HG03060 (cell line): ENCODE results near the gene ASB15.

Experiments used
- ATAC-seq: cut with Tn5 transposase; IDR thresholded peaks from one replicate; pipeline ENCODE4 v1.9.1; 2021; ENCODE audit warnings: low read depth, moderate number of reproducible peaks; ENCODE audit not compliant: unreplicated experiment

The ASB15 gene

GRCh38 chr7:123661765-123662164 lies 60.1 kb downstream of the ASB15 start:
- no peak for ATAC-seq

GRCh38 chr7:123662293-123662692 lies 60.7 kb downstream of the ASB15 start:
- ATAC-seq: no peak

GRCh38 chr7:123662755-123663154 lies 61.1 kb downstream of the ASB15 start:
- ATAC-seq: no peak

- no peak for ATAC-seq
These were observed 61.6 kb downstream of the ASB15 start for GRCh38 chr7:123663200-123663599.

- ATAC-seq: no peak
These were observed 63.5 kb downstream of the ASB15 start for GRCh38 chr7:123665157-123665556.

- no peak for ATAC-seq
These were observed 64.3 kb downstream of the ASB15 start for GRCh38 chr7:123665896-123666295.

- no peak for ATAC-seq
These were observed 64.9 kb downstream of the ASB15 start for GRCh38 chr7:123666492-123666891.

- no peak for ATAC-seq
These were observed 67.9 kb downstream of the ASB15 start for GRCh38 chr7:123669485-123669884.

GRCh38 chr7:123673137-123673732 lies 71.6 kb downstream of the ASB15 start:
- no peak for ATAC-seq

- no peak for ATAC-seq
These were observed 72.3 kb downstream of the ASB15 start for GRCh38 chr7:123673752-123674398.

GRCh38 chr7:123674399-123675180 lies 73.0 kb downstream of the ASB15 start:
- no peak for ATAC-seq

- no peak for ATAC-seq
These were observed 73.5 kb downstream of the ASB15 start for GRCh38 chr7:123675181-123675473.

GRCh38 chr7:123677061-123677715 lies 75.6 kb downstream of the ASB15 start:
- ATAC-seq: no peak

GRCh38 chr7:123679614-123680013 lies 78.0 kb downstream of the ASB15 start:
- ATAC-seq: no peak

GRCh38 chr7:123680580-123680979 lies 79.0 kb downstream of the ASB15 start:
- no peak for ATAC-seq

- ATAC-seq: no peak
These were observed 79.9 kb downstream of the ASB15 start for GRCh38 chr7:123681561-123681960.

GRCh38 chr7:123682690-123683089 lies 81.1 kb downstream of the ASB15 start:
- peak; percentile 71 for ATAC-seq

- no peak for ATAC-seq
These were observed 85.5 kb downstream of the ASB15 start for GRCh38 chr7:123687161-123687560.

GRCh38 chr7:123687727-123688126 lies 86.1 kb downstream of the ASB15 start:
- ATAC-seq: no peak
